HepG2 (cell line): ENCODE data around the gene GLIPR1L1. TPM values are rescaled to one million over a fixed set of nuclear protein-coding genes. Genes with fewer than 3 reads are reported as not detected.

Experiments used
- ATAC-seq: fragments of 200-7000 bp; cut with Tn5 transposase; 3 replicates; pipeline ENCODE4 v1.9.1; 2020; ENCODE audit warnings: mild to moderate bottlenecking, moderate library complexity
- BruUV-seq: library from RNA; stranded (reverse); fragments of 400-500 nt; replicated peaks from 2 replicates; lab custom pipeline; 2021; lab: Mats Ljungman, UMichigan
- CTCF ChIA-PET: fragments of 300-600 bp; formaldehyde crosslinking; extraction: SDS; loops from one replicate; lab custom pipeline; 2021; ENCODE audit warnings: low total read pairs, inconsistent platforms, low intra/inter-chr PET ratio; lab: Yijun Ruan, JAX
- POLR2A ChIA-PET: fragments of 350-600 bp; sonication (Branson Sonifier 250); formaldehyde crosslinking; loops from one replicate; lab custom pipeline; 2020; ENCODE audit warnings: antibody characterized with exemption, inconsistent platforms; lab: Yijun Ruan, JAX
- DNase-seq: peaks from one replicate; pipeline ENCODE4 v3.0.0-alpha.2; 2015; ENCODE audit warnings: low spot score
- FAIRE-seq: peaks from 3 replicates; lab custom pipeline; 2011; peaks lifted over from hg19 to GRCh38; lab: Jason Lieb, UNC
- H2AFZ ChIP-seq: one replicate; pipeline ENCODE4 v1.6.1; 2011; ENCODE audit warnings: low read length, inconsistent platforms
- H3K27ac ChIP-seq: fragments of 300-600 bp; 3 replicates; pipeline ENCODE4 v1.8.0; 2011; ENCODE audit warnings: mixed run types, mild to moderate bottlenecking, mixed read lengths, low read length, inconsistent platforms; ENCODE audit not compliant: insufficient read depth; ENCODE audit errors: extremely low read length
- H3K27me3 ChIP-seq, 2 experiments: fragments of 200-600 bp in 1 of 2; 2 replicates in 1 of 2; 3 replicates in 1 of 2; pipeline versions ENCODE4 v1.6.0 to v1.8.0; 2011; ENCODE audit warnings: low read length in 2 of 2, mild to moderate bottlenecking in 2 of 2, moderate library complexity in 2 of 2, inconsistent platforms in 1 of 2; ENCODE audit not compliant: insufficient read depth in 2 of 2, control insufficient read depth in 1 of 2
- H3K36me3 ChIP-seq, 2 experiments: fragments of 200-600 bp in 1 of 2; replicated peaks in 1 of 2; 2 replicates in 1 of 2; 3 replicates in 1 of 2; pipeline versions ENCODE4 v1.5.1 to v1.8.0; 2011; ENCODE audit warnings: low read length in 2 of 2, inconsistent platforms in 1 of 2; ENCODE audit not compliant: insufficient read depth in 2 of 2, control insufficient read depth in 1 of 2
- H3K4me1 ChIP-seq: 2 replicates; pipeline ENCODE4 v1.5.1; 2012; ENCODE audit warnings: low read length, inconsistent platforms; ENCODE audit not compliant: insufficient read depth
- H3K4me2 ChIP-seq: 2 replicates; pipeline ENCODE4 v1.6.0; 2011; ENCODE audit warnings: low read depth, low read length, inconsistent platforms
- H3K4me3 ChIP-seq, 3 experiments: fragments of 200-600 bp in 1 of 3; sonication (generic), shearing (Covaris generic) in 1 of 3; replicated peaks in 1 of 3; 2 replicates each; pipeline ENCODE4 v1.5.1; 2011 to 2016; ENCODE audit warnings: low read length in 3 of 3, inconsistent platforms in 2 of 3, low read depth in 2 of 3, mild to moderate bottlenecking in 2 of 3, control low read depth in 1 of 3, mixed read lengths in 1 of 3; ENCODE audit not compliant: insufficient read depth in 1 of 3
- H3K79me2 ChIP-seq: one replicate; pipeline ENCODE4 v1.6.1; 2011; ENCODE audit warnings: low read length, inconsistent platforms; ENCODE audit not compliant: insufficient read depth
- H3K9ac ChIP-seq: 2 replicates; pipeline ENCODE4 v1.6.0; 2011; ENCODE audit warnings: mild to moderate bottlenecking, low read depth, low read length, inconsistent platforms; ENCODE audit not compliant: insufficient read depth
- H3K9me3 ChIP-seq: 2 replicates; pipeline ENCODE4 v1.5.1; 2012; ENCODE audit warnings: mild to moderate bottlenecking, low read length
- H4K20me1 ChIP-seq: 2 replicates; pipeline ENCODE4 v1.6.0; 2011; ENCODE audit warnings: inconsistent platforms, mild to moderate bottlenecking, low read length, moderate library complexity; ENCODE audit not compliant: insufficient read depth
- CEBPB ChIP-seq: IDR thresholded peaks from 2 replicates; pipeline ENCODE4 v1.6.1; 2011; ENCODE audit warnings: low read depth, low read length, improper control_type of control experiment, borderline replicate concordance
- CEBPG ChIP-seq: IDR thresholded peaks from 2 replicates; pipeline ENCODE4 v1.6.1; 2016
- CHD2 ChIP-seq: IDR thresholded peaks from 2 replicates; pipeline ENCODE4 v1.6.1; 2011; ENCODE audit warnings: low read depth, low read length, improper control_type of control experiment
- ELF4 ChIP-seq: sonication (generic); formaldehyde crosslinking; IDR thresholded peaks from 2 replicates; pipeline ENCODE4 v1.5.0; 2020; ENCODE audit warnings: missing genetic modification reagents, mild to moderate bottlenecking, moderate library complexity, borderline replicate concordance
- FOXO1 ChIP-seq: sonication (generic); formaldehyde crosslinking; IDR thresholded peaks from 2 replicates; pipeline ENCODE4 v1.4.0; 2020; ENCODE audit warnings: missing genetic modification reagents
- TAF15 ChIP-seq: fragments of 200-400 bp; formaldehyde crosslinking; IDR thresholded peaks from one replicate; pipeline ENCODE4 v1.6.1; 2018; ENCODE audit warnings: mild to moderate bottlenecking, low read depth, low read length; ENCODE audit not compliant: poor library complexity, severe bottlenecking
- TBL1XR1 ChIP-seq: fragments of 150-350 bp; IDR thresholded peaks from 2 replicates; pipeline ENCODE4 v1.6.1; 2014; ENCODE audit warnings: borderline replicate concordance, low read length; ENCODE audit not compliant: partially characterized antibody
- ZC3H13 ChIP-seq: sonication (generic); formaldehyde crosslinking; IDR thresholded peaks from 2 replicates; pipeline ENCODE4 v1.8.1; 2023; ENCODE audit warnings: mild to moderate bottlenecking, missing genetic modification reagents, moderate library complexity
- ZFP36L2 ChIP-seq: sonication (generic); formaldehyde crosslinking; IDR thresholded peaks from 2 replicates; pipeline ENCODE4 v1.4.0; 2020; ENCODE audit warnings: missing genetic modification reagents
- ZNF292 ChIP-seq: sonication (generic); formaldehyde crosslinking; IDR thresholded peaks from 2 replicates; pipeline ENCODE4 v1.8.1; 2022; ENCODE audit warnings: mild to moderate bottlenecking, low read depth, missing genetic modification reagents, borderline replicate concordance
- ZNF772 ChIP-seq: sonication (generic); formaldehyde crosslinking; IDR thresholded peaks from 2 replicates; pipeline ENCODE4 v1.5.0; 2020; ENCODE audit warnings: mild to moderate bottlenecking, missing genetic modification reagents
- WGBS: methylation state at CpG from one replicate; pipeline ENCODE4 v1.1.6; 2017; ENCODE audit warnings: low lambda C conversion rate; 5-methylcytosine and 5-hydroxymethylcytosine counted together
- in situ Hi-C: cut with HindIII; loops from 2 replicates; pipeline ENCODE4 v1.10.0; 2017; ENCODE audit warnings: low pct_unique_long_range_greater_than_20kb; ENCODE audit not compliant: extremely low pct_ligation_motif_present
- intact Hi-C: fragments of 100-400 bp; cut with micrococcal nuclease; formaldehyde crosslinking; loops from one replicate; pipeline ENCODE4 v1.10.0; 2022; ENCODE audit not compliant: unreplicated experiment
- polyA plus RNA-seq, 8 experiments: library from polyadenylated mRNA; depleted of rRNA in 3 of 8; stranded (reverse) in 7 of 8; unstranded in 1 of 8; fragments of >200 nt; fragmentation: Illumina TruSeq in 4 of 8; extraction: Trizol in 4 of 8; gene quantifications; 2 replicates each; pipeline versions ENCODE4 v1.2.1 to v1.2.3, GENCODE V29; 2011 to 2016; ENCODE audit warnings: low read depth in 4 of 8, missing spikeins in 1 of 8, mixed read lengths in 1 of 8; ENCODE audit not compliant: insufficient read depth in 1 of 8
- total RNA-seq, 5 experiments: library from RNA; depleted of rRNA; stranded (reverse); fragments of >200 nt; fragmentation: Illumina TruSeq; extraction: Trizol; gene quantifications; 2 replicates each; pipeline ENCODE4 v1.2.3, GENCODE V29; 2016; ENCODE audit warnings: low read depth in 1 of 5
- TF ChIP-seq, protein P1 (sequence below): sonication (generic); formaldehyde crosslinking; IDR thresholded peaks from 2 replicates; pipeline ENCODE4 v1.8.0; 2023; ENCODE audit warnings: mild to moderate bottlenecking, missing genetic modification reagents
- TF ChIP-seq, protein P2 (sequence below): sonication (generic); formaldehyde crosslinking; IDR thresholded peaks from 2 replicates; pipeline ENCODE4 v1.5.0; 2020; ENCODE audit warnings: mild to moderate bottlenecking, low read depth, missing genetic modification reagents, borderline replicate concordance
- TF ChIP-seq, protein P3 (sequence below): sonication (generic); formaldehyde crosslinking; IDR thresholded peaks from 2 replicates; pipeline ENCODE4 v1.9.0; 2022; ENCODE audit warnings: low read depth, missing genetic modification reagents

The GLIPR1L1 gene
- total and polyA plus RNA-seq, 2 of the 13 experiments (the other 11 are each of a cell fraction or from before 2014, with no cell fraction given) = not detected

DNA sequence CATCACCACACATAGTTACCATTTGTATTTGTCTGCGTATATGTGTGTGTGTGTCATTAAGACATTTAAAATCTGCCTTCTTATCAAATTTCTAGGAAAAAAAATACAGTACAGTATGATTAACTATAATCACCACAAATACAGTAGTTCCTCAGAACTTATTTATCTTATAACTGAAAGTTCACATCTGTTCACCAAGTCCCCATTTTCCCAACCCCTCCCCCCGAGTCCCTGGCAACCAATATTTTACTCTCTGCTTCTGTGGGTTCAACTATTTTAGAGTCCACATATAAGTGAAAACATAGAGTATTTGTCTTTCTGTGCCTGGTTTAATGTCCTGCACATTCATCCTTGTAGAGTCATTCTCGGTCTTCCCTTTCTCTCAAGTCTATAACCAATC lies 16.7 kb upstream of the GLIPR1L1 start:
- no peaks in the 10 kb centered on the region for H3K9me3 ChIP-seq
- TF ChIP-seq TBL1XR1 (no peak), CEBPG (no peak), ZFP36L2 (CRISPR knock-in tag) (no peak), TAF15 (no peak), CHD2 (no peak), CEBPB (no peak), ZNF772 (no peak), FOXO1 (CRISPR knock-in tag) (no peak)
- TF ChIP-seq, protein P1, sequence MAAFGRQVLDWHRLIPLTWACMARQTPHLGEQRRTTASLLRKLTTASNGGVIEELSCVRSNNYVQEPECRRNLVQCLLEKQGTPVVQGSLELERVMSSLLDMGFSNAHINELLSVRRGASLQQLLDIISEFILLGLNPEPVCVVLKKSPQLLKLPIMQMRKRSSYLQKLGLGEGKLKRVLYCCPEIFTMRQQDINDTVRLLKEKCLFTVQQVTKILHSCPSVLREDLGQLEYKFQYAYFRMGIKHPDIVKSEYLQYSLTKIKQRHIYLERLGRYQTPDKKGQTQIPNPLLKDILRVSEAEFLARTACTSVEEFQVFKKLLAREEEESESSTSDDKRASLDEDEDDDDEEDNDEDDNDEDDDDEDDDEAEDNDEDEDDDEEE = no peak
- DNase-seq (no peak), FAIRE-seq (no peak), ATAC-seq (no peak)
- H3K79me2 ChIP-seq = no peaks in the 10 kb centered on the region
- no peak overlapping the region for H3K27ac ChIP-seq
- H3K36me3 ChIP-seq = no peaks in the 10 kb centered on the region
- no TSS peak for BruUV-seq
- ChIA-PET CTCF (no interaction called here), POLR2A (no interaction called here)
- H3K4me1 ChIP-seq = no peaks in the 10 kb centered on the region
- WGBS = under 1% methylated on average over 3 of the region's 3 CpGs
- H4K20me1 ChIP-seq = no peaks in the 10 kb centered on the region
- H3K27me3 ChIP-seq = no peaks in the 10 kb centered on the region
- intact Hi-C loops (no loop called here), in situ Hi-C loops (no loop called here)
- H3K9ac ChIP-seq = no peak overlapping the region
- no peak overlapping the region for H3K4me2 ChIP-seq
- H3K4me3 ChIP-seq = no peak overlapping the region
- no peak overlapping the region for H2AFZ ChIP-seq

DNA sequence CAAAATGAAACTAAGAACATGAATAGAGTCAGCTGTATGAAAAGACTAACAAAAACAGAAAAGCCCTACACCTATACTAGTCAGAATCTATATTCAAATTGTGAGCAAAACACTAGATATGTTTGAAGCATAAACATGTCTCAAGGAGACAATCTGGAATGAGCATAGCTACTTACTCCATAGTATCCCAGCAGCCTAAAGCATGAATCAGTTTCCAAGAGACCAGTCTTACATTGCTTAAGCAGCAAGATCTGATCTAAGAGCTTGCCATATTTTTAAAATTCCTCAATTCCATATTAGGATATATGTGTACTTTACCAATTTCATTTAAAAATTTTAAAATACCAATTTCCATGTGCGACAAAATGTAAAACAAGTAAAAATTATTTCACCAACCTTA lies 12.0 kb upstream of the GLIPR1L1 start:
- Histone ChIP-seq H3K9ac (no peak overlapping the region), H3K4me3 (no peak overlapping the region), H3K4me2 (no peak overlapping the region), H3K9me3 (no peaks in the 10 kb centered on the region), H3K36me3 (no peaks in the 10 kb centered on the region), H3K79me2 (no peaks in the 10 kb centered on the region), H3K27ac (no peak overlapping the region), H4K20me1 (no peaks in the 10 kb centered on the region), H3K4me1 (no peaks in the 10 kb centered on the region), H3K27me3 (no peaks in the 10 kb centered on the region), H2AFZ (no peak overlapping the region)
- no TSS peak for BruUV-seq
- intact Hi-C loops (no loop called here), in situ Hi-C loops (no loop called here)
- ATAC-seq (no peak), FAIRE-seq (no peak), DNase-seq (no peak)
- WGBS = 0% methylated on average over 1 of the region's 1 CpG
- ChIA-PET CTCF (no interaction called here), POLR2A (no interaction called here)
- TF ChIP-seq ELF4 (CRISPR knock-in tag) = no peak
- no peak for TF ChIP-seq ZC3H13 (CRISPR knock-in tag)
- TF ChIP-seq, protein P2, sequence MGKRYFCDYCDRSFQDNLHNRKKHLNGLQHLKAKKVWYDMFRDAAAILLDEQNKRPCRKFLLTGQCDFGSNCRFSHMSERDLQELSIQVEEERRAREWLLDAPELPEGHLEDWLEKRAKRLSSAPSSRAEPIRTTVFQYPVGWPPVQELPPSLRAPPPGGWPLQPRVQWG (CRISPR knock-in tag) = no peak
- TF ChIP-seq, protein P3, sequence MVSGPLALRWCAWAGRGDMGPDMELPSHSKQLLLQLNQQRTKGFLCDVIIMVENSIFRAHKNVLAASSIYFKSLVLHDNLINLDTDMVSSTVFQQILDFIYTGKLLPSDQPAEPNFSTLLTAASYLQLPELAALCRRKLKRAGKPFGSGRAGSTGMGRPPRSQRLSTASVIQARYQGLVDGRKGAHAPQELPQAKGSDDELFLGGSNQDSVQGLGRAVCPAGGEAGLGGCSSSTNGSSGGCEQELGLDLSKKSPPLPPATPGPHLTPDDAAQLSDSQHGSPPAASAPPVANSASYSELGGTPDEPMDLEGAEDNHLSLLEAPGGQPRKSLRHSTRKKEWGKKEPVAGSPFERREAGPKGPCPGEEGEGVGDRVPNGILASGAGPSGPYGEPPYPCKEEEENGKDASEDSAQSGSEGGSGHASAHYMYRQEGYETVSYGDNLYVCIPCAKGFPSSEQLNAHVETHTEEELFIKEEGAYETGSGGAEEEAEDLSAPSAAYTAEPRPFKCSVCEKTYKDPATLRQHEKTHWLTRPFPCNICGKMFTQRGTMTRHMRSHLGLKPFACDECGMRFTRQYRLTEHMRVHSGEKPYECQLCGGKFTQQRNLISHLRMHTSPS (CRISPR knock-in tag) = no peak
- no peak for TF ChIP-seq ZNF292
- TF ChIP-seq TAF15 = no peak
